Aorta (tissue), 5 donors: ENCODE data around the gene OR2V1. TPM values are rescaled to one million over a fixed set of nuclear protein-coding genes. Genes with fewer than 3 reads are reported as not detected.
A peak's percentile ranks its signal among the peaks of the same experiment; 100 is the strongest.
"Not testable (repeated sequence)": the region's sequence is repeated elsewhere in the genome, so short reads cannot be mapped to it uniquely, and the experiment has no call there.

Experiments used
- ATAC-seq: fragments of 200-7000 bp; cut with Tn5 transposase; one replicate; pipeline ENCODE4 v1.9.1; 2022; ENCODE audit warnings: moderate library complexity; ENCODE audit not compliant: low FRiP score
- DNase-seq, 2 donors: peaks; one replicate each; pipeline ENCODE4 v3.0.0-alpha.2; 2020
- H3K27ac ChIP-seq, 2 donors: one replicate each; pipeline ENCODE4 v1.5.1; 2013; ENCODE audit warnings: low read length in 2 of 2, mild to moderate bottlenecking in 2 of 2, moderate library complexity in 2 of 2, control low read depth in 1 of 2, inconsistent platforms in 1 of 2, low read depth in 1 of 2
- H3K27me3 ChIP-seq, 2 donors: one replicate each; pipeline ENCODE4 v1.6.1; 2013; ENCODE audit warnings: control low read depth in 1 of 2, low read length in 1 of 2, mild to moderate bottlenecking in 1 of 2, moderate library complexity in 1 of 2; ENCODE audit not compliant: insufficient read depth in 2 of 2, control insufficient read depth in 1 of 2
- H3K36me3 ChIP-seq, 2 donors: one replicate each; pipeline ENCODE4 v1.6.1; 2013; ENCODE audit warnings: control low read depth in 1 of 2, low read length in 1 of 2, mild to moderate bottlenecking in 1 of 2; ENCODE audit not compliant: insufficient read depth in 2 of 2, control insufficient read depth in 1 of 2
- H3K4me1 ChIP-seq, 2 donors: one replicate each; pipeline ENCODE4 v1.6.1; 2013; ENCODE audit warnings: low read length in 2 of 2, control low read depth in 1 of 2, mild to moderate bottlenecking in 1 of 2, moderate library complexity in 1 of 2; ENCODE audit not compliant: insufficient read depth in 2 of 2, control insufficient read depth in 1 of 2
- H3K4me3 ChIP-seq, 2 donors: one replicate each; pipeline ENCODE4 v1.5.1; 2013; ENCODE audit warnings: low read length in 2 of 2, control low read depth in 1 of 2, mild to moderate bottlenecking in 1 of 2
- H3K9me3 ChIP-seq: one replicate; pipeline ENCODE4 v1.6.1; 2013; ENCODE audit warnings: mild to moderate bottlenecking, low read length; ENCODE audit not compliant: control insufficient read depth
- WGBS, 2 donors: extraction: QIAGEN DNeasy Blood & Tissue Kit; methylation state at CpG; one replicate each; pipeline ENCODE4 v1.1.7; 2013; 5-methylcytosine and 5-hydroxymethylcytosine counted together
- intact Hi-C, 2 donors: fragments of 100-400 bp; cut with DNase I; formaldehyde crosslinking; loops; one replicate each; pipeline versions ENCODE4 v1.14.2 to v1.15.0; 2022
- long read RNA-seq, 2 donors: library from polyadenylated mRNA; unstranded; transcript quantifications; one replicate each; pipeline ENCODE4 v2.0.0, GENCODE V29; 2020 to 2021
- polyA plus RNA-seq, 2 donors: library from polyadenylated mRNA; stranded (reverse); fragments of 200-250 nt; gene quantifications; one replicate each; pipeline ENCODE4 v1.2.3, GENCODE V29; 2013
- total RNA-seq, 2 donors: library from RNA; stranded (reverse); fragmentation: NEBNext Ultra II Directional; extraction: Animal tissue kit (Norgen Biotek cat#: 25700); gene quantifications; one replicate each; pipeline ENCODE4 v1.2.1, GENCODE V29; 2021
- donor health status: healthy with polysubstance abuse.
- donor health status: Bipolar disorder and iron deficiency.
- donor health status: DM: no; HTN: no; CAD: no.
- donor health status: DM: no; HTN: no; CAD: no.
- donor health status: DM: yes; HTN: yes; CAD: no.

Gene OR2V1, protein sequence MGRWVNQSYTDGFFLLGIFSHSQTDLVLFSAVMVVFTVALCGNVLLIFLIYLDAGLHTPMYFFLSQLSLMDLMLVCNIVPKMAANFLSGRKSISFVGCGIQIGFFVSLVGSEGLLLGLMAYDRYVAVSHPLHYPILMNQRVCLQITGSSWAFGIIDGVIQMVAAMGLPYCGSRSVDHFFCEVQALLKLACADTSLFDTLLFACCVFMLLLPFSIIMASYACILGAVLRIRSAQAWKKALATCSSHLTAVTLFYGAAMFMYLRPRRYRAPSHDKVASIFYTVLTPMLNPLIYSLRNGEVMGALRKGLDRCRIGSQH
- total RNA-seq (not detected), polyA plus RNA-seq (not detected)
- long read RNA-seq, donor 1, result 0 reads
- long read RNA-seq, donor 2, result 0 reads

DNA sequence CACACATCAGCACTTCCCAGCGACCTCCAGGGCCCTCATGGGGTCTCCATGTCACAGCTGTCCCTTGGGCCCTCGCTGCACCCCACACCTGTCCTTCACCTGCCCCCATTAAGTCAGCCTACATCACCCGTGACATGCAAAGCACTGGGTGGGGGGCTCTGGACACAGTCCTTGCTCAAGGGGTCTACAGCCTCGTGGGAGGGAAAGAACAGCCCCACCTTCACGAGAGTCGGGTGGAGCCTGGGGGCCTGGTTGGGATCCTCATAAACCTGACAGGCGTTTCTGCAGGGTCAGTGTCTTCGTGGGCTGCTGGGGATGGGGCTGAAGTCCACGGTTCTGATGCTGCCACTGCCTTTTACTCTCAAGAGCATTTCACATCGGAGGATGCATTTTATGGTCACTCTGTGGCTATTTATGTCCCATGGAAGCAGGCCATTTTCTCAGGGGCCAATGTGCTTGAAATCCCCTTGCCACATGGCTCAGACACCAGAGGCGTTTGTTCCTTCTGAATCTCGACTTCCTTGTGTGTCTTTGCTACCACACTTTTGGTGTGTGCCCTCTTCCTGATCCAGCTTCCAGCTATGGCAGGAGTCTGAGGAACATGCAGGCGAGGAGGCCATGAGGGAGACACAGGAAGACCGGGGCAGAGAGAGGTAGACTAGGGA, at the start of gene OR2V1:
OR2V1 (minus strand) TSS at position 338 of the 665 bp plus-strand sequence. CDS start 5,865 bp downstream, outside the sequence.
- no peak for DNase-seq
- peaks cover 0 to 1% of the 10 kb centered on the region in 2 donors for H3K27me3 ChIP-seq
- intact Hi-C loops, result no loop called here

DNA sequence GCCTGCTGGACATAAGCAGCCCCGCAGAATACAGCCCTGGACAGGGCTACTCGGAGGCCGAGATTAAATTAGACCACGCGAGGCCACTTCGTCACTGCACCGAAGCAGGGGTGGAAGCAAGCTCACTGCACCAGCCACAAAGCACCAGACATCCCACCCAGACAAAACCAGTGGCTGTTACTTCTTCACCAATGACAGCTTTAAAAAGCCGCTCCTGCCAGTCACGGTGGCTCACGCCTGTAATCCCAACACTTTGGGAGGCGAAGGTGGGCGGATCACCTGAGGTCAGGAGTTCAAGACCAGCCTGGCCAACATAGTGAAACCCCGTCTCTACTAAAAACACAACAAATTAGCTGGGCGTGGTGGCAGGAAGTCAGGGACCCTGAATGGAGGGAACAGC, 46.6 kb upstream of the OR2V1 start:
- H3K4me3 ChIP-seq, H3K27ac ChIP-seq, ATAC-seq, intact Hi-C loops, H3K36me3 ChIP-seq, H3K4me1 ChIP-seq, H3K27me3 ChIP-seq, H3K9me3 ChIP-seq: not testable (repeated sequence)
- WGBS, 2 donors, result 67 to 73% methylated on average over 14 of the region's 14 CpGs
- peak in 1 of 2 donors; percentile 64 for DNase-seq

More for the DNA sequence above, at the start of gene OR2V1:
- H3K27ac ChIP-seq, result no peak within 1 kb of the TSS
- no peaks in the 10 kb centered on the region for H3K9me3 ChIP-seq
- no peaks in the 10 kb centered on the region for H3K4me1 ChIP-seq
- no peak within 1 kb of the TSS for H3K4me3 ChIP-seq
- no peak for ATAC-seq
- WGBS, 2 donors, result 69 to 72% methylated on average over 14 of the region's 14 CpGs
- H3K36me3 ChIP-seq, result no peaks in the 10 kb centered on the region

DNA sequence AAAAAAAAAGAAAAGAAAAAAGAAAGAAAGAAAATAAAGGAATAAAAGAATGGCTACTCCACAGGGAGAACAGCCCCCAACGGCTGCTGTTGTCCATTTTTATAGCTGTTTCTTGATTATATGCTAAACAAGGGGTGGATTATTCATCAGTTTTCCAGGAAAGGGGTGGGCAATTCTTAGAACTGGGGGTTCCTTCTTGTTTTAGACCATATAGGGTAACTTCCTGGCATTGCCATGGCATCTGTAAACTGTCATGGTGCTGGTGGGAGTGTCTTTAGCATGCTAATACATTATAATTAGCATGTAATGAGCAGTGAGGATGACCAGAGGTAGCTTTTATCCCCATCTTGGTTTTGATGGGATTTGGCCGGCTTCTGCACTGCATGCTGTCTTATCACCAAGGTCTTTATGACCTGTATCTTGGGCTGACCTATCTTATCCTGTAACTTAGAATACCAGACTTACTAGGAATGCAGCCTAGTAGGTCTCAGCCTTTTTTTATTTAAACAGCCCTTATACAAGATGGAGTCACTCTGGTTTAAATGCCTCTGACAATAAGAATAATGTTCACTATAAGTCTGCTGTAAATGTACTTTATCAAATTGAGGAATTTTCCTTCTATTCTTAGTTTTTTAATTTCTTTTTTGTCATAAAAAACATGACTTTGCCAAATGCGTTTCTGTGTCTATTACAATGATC, 45.4 kb upstream of the OR2V1 start:
- Histone ChIP-seq H3K4me1 (no peaks in the 10 kb centered on the region), H3K27me3 (no peaks in the 10 kb centered on the region), H3K4me3 (no peak overlapping the region), H3K36me3 (no peaks in the 10 kb centered on the region), H3K27ac (no peak overlapping the region), H3K9me3 (no peaks in the 10 kb centered on the region)
- ATAC-seq (no peak), DNase-seq (no peak)
- intact Hi-C loops, result no loop called here
- 60 to 61% methylated on average over 3 of the region's 3 CpGs for WGBS, 2 donors

DNA sequence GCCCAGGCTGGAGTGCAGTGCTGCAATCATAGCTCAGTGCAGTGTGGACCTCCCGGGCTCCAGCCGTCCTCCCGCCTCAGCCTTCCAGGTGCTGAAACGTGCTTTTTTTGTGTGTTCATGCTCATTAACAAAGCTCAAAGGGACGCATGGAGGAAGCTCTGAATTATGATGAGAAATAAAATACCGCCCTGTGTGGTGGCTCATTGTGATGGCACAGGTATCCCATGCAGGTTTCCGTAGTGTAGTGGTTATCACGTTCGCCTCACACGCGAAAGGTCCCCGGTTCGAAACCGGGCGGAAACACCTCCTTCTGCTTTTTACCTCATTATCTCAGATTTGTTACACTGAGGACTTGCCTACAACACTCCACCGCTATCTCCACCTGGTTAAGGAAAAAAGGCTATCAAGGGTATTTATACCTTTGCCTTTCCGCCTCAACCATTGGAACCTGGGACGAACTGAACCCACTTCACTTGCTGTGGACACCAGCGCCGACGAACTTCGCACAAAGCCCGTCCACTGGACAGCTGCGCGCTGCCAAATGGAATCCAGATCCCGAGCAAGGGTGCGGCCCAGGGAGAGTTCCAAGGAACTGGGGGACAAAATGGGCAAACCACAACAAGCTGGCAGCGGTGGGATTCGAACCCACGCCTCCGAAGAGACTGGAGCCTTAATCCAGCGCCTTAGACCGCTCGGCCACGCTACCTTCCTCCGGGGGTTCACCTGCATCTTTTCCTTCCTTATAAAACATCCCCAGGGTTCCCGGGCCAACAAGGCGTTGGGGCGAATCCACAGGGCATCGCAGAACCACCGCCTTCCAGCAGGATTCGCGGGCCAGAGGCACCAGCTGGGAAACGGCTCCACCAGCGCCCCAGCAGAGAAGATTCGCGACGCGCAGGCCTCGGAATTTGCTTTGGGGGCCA, 42.7 kb upstream of the OR2V1 start:
- intact Hi-C loops, result no loop called here
- DNase-seq (peak; percentile 27 to 55), ATAC-seq (no peak)
- no peaks in the 10 kb centered on the region for H3K9me3 ChIP-seq
- 3 to 4% methylated on average over 50 of the region's 50 CpGs for WGBS, 2 donors
- no peaks in the 10 kb centered on the region for H3K36me3 ChIP-seq
- no peak overlapping the region for H3K27ac ChIP-seq
- H3K4me1 ChIP-seq, result no peaks in the 10 kb centered on the region
- H3K4me3 ChIP-seq, result no peak overlapping the region
- H3K27me3 ChIP-seq, result no peaks in the 10 kb centered on the region

DNA sequence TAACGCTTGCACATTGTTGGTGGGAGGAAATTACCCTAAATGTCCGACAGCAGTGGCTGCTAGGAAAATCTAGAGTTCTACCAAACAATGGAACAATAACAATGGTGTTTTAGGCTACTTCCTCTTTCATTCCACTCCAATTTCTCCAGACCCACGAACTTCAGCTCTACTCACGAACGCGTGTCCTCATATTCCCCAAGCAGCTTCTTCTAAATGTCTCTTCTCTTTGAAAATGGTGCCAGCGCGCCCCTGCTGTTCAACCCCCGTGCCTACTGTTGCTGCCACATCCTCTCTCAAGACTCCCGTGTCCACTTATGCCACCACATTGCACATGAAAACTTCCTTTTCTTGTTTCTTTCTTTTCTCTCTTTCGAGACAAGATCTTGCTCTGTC, 42.1 kb upstream of the OR2V1 start:
- intact Hi-C loops, result no loop called here
- Histone ChIP-seq H3K4me3 (no peak overlapping the region), H3K4me1 (no peaks in the 10 kb centered on the region), H3K27ac (no peak overlapping the region), H3K27me3 (no peaks in the 10 kb centered on the region), H3K36me3 (no peaks in the 10 kb centered on the region), H3K9me3 (no peaks in the 10 kb centered on the region)
- ATAC-seq (no peak), DNase-seq (no peak)
- WGBS, 2 donors, result 15 to 22% methylated on average over 11 of the region's 11 CpGs

DNA sequence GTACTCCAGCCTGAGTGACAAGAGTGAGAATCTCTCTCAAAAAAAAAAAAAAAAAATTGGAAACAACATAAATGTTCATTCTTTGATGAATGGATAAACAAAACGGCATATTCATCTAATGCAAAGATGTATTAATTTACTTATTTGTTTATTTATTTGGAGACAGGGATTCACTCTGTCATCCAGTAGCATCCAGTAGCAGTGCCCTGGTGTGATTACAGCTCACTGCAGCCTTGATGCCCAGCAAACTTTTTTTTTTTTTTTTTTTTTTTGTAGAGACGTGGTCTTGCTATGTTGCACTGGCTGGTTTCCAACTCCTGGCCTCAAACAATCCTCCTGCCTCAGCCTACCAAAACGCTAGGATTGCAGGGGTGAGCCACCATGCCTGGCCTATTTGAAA, 40.8 kb upstream of the OR2V1 start:
- ATAC-seq, result no peak
- no peaks in the 10 kb centered on the region for H3K36me3 ChIP-seq
- no peaks in the 10 kb centered on the region for H3K9me3 ChIP-seq
- H3K4me3 ChIP-seq, result no peak overlapping the region
- no peaks in the 10 kb centered on the region for H3K4me1 ChIP-seq
- intact Hi-C loops, result no loop called here
- peak in 1 of 2 donors; percentile 12 for DNase-seq
- no peaks in the 10 kb centered on the region for H3K27me3 ChIP-seq
- H3K27ac ChIP-seq, result no peak overlapping the region
- WGBS, 2 donors, result 37 to 49% methylated on average over 3 of the region's 3 CpGs

DNA sequence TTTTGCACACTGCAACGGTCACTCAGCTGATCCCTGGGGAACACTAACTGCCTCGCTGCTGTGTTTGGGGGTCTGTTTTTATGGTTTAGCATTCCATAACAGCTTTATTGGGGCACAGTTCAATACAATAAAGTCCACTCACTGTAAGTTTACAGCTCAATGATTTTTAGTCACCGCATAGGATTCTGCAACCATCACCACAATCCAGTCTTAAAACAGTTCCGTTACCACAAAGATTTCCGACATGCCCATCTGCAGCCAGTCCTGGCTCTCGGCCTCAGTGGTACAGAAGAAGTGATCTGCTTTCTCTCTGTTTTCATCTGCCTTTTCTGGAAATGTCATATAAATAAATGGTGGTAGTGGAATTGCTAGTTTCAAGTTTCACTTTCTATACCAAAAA, 40.0 kb upstream of the OR2V1 start:
- H3K4me1 ChIP-seq, result no peaks in the 10 kb centered on the region
- WGBS, 2 donors, result 38 to 41% methylated on average over 6 of the region's 6 CpGs
- H3K27ac ChIP-seq, result no peak overlapping the region
- no peaks in the 10 kb centered on the region for H3K36me3 ChIP-seq
- no peaks in the 10 kb centered on the region for H3K27me3 ChIP-seq
- no peak overlapping the region for H3K4me3 ChIP-seq
- no peaks in the 10 kb centered on the region for H3K9me3 ChIP-seq
- ATAC-seq (no peak), DNase-seq (no peak)
- intact Hi-C loops, result no loop called here

DNA sequence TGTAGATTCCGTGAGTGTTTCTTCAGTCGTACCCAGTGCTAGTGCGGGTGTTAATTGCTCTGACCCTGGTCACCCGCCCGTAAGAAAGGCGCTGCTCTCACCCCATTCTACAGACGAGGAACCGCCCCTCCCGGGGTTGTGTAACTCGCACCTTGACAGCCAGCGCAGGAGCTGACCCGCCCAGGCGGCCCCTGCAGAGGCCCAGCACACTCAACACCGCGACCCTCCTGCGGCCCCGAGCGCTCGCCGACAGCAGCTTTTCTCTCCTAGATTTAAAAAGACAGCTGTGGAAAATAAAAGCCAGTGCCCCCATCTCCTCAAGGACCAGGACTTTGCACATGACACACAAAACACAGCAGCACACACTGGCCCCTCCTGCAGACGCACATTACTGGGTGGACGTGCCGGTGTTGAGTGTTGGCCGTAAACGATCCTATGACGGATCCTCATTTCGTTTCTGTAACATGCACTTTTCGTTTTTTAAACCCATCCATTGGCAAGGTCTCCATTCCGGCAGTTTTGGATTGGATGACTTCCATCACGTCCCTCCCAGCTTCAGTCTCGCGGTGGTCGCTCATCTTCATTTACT, 39.4 kb upstream of the OR2V1 start:
- Histone ChIP-seq H3K9me3 (no peaks in the 10 kb centered on the region), H3K4me3 (no peak overlapping the region), H3K4me1 (no peaks in the 10 kb centered on the region), H3K27ac (no peak overlapping the region), H3K27me3 (no peaks in the 10 kb centered on the region), H3K36me3 (no peaks in the 10 kb centered on the region)
- ATAC-seq (peak; percentile 26), DNase-seq (no peak)
- 9% methylated on average over 33 of the region's 33 CpGs for whole genome bisulfite sequencing, 2 donors
- intact Hi-C loops, result no loop called here
